Measurements from ENCODE around the gene NPC1.
"Not testable (repeated sequence)": the region's sequence is repeated elsewhere in the genome, so short reads cannot be mapped to it uniquely, and the experiment has no call there.

DNA sequence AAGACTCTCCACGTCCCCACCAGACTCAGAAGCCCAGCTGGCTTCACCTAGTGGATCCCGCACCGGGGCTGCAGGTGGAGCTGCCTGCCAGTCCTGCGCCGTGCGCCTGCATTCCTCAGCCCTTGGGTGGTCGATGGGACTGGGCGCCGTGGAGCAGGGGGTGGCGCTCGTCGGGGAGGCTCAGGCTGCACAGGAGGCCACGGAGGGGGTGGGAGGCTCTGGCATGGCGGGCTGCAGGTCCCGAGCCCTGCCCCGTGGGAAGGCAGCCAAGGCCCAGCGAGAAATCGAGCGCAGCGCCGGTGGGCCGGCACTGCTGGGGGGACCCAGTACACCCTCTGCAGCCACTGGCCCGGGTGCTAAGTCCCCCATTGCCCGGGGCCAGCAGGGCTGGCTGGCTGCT, 8.8 kb downstream of the NPC1 start:
- TF ChIP-seq, protein P1, sequence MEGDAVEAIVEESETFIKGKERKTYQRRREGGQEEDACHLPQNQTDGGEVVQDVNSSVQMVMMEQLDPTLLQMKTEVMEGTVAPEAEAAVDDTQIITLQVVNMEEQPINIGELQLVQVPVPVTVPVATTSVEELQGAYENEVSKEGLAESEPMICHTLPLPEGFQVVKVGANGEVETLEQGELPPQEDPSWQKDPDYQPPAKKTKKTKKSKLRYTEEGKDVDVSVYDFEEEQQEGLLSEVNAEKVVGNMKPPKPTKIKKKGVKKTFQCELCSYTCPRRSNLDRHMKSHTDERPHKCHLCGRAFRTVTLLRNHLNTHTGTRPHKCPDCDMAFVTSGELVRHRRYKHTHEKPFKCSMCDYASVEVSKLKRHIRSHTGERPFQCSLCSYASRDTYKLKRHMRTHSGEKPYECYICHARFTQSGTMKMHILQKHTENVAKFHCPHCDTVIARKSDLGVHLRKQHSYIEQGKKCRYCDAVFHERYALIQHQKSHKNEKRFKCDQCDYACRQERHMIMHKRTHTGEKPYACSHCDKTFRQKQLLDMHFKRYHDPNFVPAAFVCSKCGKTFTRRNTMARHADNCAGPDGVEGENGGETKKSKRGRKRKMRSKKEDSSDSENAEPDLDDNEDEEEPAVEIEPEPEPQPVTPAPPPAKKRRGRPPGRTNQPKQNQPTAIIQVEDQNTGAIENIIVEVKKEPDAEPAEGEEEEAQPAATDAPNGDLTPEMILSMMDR (IDR thresholded peaks at IDR 0.05; ENCODE audit: low read depth, low read length) = not testable (repeated sequence)
- not testable (repeated sequence) for TF ChIP-seq POLR2A (IDR thresholded peaks at IDR 0.05; ENCODE audit: extremely low read depth, insufficient read length)
